Fibroblast of gingiva (primary cell): ENCODE measurements around the gene SNX20.

Source experiments
- DNase-seq: peaks from one replicate; pipeline ENCODE4 v3.0.0-alpha.2; 2011; ENCODE audit warnings: low read depth

SNX20 gene

GRCh38 chr16:50634947-50635346 lies 46.2 kb downstream of the SNX20 start:
- DNase-seq = no peak

GRCh38 chr16:50634090-50634489 lies 47.0 kb downstream of the SNX20 start:
- DNase-seq = no peak

DNA sequence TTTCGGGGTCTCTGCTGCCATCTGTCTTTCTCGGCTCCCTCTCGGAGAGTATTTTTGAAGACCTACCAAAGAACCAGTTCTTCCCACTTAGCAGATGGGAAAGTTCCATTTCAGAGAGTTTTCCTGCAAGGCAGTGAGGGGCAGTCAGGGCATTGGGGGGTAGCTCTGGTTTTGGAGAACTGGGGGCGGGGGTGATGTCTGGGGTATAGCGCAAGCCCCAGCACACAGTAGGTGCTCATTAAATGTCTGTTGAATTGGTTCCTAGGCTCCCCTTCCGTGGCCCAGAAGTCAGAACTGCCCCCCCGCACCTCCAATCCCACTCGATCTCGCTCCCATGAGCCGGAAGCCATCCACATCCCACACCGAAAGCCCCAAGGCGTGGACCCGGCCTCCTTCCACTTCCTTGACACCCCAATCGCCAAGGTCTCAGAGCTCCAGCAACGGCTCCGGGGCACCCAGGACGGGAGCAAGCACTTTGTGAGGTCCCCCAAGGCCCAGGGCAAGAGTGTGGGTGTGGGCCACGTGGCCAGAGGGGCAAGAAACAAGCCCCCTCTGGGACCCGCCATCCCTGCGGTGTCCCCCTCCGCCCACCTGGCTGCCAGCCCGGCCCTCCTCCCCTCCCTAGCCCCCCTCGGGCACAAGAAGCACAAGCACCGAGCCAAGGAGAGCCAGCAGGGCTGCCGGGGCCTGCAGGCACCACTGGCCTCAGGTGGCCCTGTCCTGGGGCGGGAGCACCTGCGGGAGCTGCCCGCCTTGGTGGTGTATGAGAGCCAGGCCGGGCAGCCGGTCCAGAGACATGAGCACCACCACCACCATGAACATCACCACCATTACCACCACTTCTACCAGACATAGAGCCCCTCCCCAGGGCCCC lies 47.9 kb downstream of the SNX20 start:
- no peak for DNase-seq

DNA sequence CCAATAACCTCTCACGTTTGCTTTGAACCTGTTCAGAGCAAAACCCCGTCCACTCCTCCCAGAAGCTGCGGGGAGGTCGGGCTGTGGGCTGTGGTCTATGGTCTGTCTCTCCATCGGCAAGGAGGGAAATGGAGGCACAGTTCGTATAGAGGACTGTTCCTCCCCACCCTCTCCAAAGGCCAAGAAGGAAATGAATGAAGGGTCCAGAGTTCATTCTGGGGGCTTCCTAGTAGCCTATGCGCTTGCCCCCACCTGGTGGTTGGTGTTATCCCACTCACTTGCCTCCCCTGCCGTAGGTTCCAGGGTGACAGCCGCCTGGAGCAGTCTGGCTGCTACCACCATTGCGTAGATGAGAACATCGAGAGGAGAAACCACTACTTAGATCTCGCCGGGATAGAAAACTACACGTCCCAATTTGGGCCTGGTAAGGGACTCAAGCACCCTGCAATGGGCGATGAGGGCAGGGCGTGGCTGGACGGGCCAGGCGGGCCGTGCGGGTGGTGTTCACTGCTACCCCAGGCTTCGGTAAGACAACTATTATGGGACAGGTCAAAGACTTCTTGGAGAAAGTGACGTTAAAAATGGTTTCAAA lies 49.0 kb downstream of the SNX20 start:
- DNase-seq = no peak

DNA sequence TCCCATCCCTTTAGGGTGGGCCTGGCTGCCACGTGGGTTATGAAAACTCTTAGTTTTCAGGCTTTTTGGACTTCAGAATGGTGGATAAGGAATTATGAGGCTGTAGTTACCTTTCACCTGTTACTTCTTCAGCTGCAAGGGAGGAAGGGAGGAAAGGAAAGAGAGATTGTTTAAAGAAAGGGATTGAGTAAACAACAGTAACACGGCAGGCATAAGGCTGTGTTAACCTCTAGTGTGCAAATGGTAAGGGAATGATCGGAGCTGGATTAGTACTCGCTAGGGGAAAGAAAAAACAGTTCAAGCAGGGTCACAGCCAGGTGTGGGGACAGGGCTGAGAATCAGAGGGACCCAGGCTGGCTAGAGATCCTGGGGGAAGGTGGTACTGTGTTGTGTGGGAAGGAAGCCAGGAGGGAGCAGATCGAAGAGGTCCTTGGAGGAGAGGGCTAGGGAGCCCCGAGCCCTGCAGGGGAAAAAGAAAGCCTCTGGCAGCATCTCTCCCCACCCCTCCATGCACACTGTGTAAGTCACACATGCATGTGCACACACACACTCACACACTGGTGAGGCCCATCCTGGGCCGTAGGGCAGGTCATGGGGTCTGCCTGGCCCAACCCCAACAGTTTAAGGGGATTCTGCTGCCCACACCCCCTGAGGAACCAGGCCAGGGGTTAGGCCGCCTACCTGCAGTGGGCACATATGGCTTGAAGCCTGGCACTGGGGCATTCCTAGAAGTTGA lies 49.7 kb downstream of the SNX20 start:
- DNase-seq = no peak

DNA sequence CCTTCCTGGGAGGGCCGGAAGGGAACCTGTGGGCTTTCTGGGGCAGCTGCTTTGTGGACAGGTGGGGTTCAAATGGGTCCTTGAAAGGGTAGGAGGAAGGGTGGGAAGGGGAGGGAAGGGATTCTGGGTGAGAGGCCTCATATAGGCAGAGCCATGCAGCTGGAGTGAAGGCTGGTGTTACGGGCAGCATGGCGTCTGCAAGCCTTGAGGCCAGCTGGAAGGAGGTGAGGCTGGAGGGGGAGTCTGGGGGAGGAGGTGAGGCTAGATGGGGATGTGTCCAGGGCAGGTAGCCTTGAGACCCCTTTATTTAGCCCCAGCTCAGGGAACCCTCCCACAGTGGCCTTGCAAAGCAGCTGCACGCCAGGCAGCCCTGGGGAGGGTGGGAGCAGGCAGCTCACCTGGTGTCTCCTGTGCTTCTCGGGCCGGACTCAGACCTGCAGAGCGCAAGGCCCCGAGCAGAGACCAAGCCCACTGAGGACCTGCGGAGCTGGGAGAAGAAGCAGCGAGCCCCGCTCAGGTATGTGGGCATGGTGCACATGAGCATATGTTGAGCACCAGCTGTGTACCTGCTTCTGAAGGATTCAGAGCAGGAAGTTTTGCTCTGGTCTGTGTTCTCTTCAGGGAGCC lies 50.6 kb downstream of the SNX20 start:
- no peak for DNase-seq

GRCh38 chr16:50629334-50629733 lies 51.8 kb downstream of the SNX20 start:
- DNase-seq = no peak

- DNase-seq = no peak
Observed at GRCh38 chr16:50628156-50628802, 52.8 kb downstream of the SNX20 start.

- no peak for DNase-seq
Observed at GRCh38 chr16:50627419-50627818, 53.7 kb downstream of the SNX20 start.

DNA sequence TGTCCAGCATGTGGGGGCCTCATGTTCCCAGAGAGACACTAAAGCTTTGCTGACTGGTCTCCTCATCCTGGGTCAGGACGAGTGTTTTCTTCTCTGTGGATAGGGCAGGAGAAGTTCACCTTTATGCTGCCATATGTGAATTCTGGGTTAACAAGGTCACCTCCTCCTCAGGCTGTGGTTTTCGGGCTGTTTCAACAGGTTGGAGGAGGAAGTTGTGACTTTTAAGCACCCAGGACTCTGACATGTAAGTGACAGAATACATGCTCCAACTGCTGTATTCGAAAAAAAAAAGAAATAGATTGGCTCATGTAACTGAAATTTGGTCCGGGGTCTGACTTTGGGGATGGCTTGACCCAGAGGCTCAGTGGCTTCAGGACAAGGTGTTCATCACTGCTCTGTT lies 54.2 kb downstream of the SNX20 start:
- no peak for DNase-seq

DNA sequence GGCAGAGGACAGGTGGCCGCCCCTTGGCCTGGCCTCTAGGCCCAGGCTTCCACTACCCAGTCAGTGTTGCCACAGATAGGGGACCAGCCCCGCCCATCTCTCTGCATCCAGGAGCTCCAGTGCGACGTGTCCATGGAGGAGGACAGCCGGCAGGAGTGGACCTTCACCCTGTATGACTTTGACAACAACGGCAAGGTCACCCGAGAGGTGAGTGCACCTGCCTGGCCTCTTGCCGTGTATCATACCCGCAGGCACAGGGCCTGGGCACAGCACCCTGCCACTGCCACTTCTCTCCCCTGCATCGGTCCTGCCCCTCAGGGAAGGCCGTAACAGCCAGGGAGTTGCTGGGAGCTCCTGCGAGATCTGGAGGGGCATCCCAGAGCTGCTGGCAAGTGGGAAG lies 55.7 kb downstream of the SNX20 start:
- DNase-seq = no peak

DNA sequence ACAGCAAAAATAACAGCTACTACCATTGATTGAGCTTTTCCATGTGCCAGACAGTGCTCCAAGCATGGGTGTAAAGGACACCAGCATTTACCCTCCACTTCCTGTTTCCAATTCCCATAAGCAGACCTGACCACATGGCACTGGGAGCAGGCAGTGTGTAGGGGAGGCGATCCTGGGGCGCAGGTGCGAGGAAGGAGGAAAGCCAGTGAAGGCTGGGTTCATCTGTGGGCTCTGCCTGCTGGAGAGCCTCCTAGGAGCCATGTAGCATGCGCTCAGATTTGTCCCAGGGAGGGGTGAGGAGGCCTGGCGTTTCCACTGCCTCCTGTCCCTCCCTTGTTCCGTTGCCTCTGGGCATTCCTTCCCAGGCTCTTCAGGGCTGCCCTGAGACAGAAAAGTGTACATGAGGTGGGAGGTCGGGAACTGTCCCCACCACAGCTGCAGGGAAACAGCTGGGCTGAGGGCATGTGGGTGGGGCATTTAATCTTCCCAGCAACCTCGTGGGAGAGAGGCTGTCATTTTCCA lies 56.6 kb downstream of the SNX20 start:
- no peak for DNase-seq

- no peak for DNase-seq
Observed at GRCh38 chr16:50622643-50623369, 58.3 kb downstream of the SNX20 start.

GRCh38 chr16:50622029-50622428 lies 59.1 kb downstream of the SNX20 start:
- DNase-seq = no peak
